ENCODE results near the gene TNFAIP8L1. TPM values are rescaled to one million over a fixed set of nuclear protein-coding genes. Genes with fewer than 3 reads are reported as not detected.

The TNFAIP8L1 gene
- total RNA-seq, 4 donors from 2014 or later, result 3.8 to 9.5 (median 7.8) TPM

DNA sequence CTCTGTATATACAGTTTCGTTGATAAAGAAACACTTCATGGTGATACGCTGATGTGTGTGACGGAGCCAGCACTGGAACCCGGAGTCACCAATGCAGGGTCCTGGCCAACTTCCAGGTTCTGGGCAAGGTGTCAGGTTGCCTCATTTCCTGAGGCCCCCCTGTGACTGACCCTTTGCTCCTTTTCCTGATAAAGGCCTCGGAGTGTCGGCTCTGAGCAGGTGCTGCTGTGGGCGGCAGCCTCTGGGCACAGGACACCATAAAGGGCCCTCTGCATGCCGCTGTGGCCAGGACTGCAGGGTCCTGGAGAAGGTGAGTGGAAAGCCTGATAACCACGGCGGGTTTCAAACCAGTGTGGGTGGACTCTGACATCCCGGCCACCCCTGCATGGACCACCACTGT, 48.1 kb downstream of the TNFAIP8L1 start:
- no peaks in the 10 kb centered on the region for H3K4me1 ChIP-seq
- intact Hi-C loops (cut with DNase I), result no loop called here
- WGBS, 2 donors, result 69 to 93% methylated on average over 8 of the region's 11 CpGs

DNA sequence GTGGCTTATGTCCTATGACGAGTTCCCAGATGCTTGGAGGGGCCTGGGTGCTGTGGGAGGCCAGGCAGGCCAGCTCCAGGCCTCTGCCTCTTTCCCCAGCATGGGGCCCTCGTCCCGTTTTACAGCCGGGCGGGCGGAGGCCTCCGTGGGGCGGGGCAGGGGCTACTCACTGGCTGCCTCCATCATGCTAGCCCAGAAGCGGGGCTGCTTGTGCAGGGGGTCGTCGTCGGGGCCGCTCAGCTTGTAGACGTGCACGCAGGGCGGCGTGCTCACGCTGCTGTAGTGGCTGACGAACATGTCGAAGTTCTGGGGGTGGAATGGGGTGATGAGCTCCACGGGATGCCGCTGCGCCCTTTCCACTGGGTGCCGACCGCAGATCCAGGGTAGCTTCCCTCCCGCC, 49.3 kb downstream of the TNFAIP8L1 start:
- 93 to 97% methylated on average over 13 to 23 of the region's 26 CpGs for WGBS, 2 donors
- H3K27me3 ChIP-seq, result no peaks in the 10 kb centered on the region
- no peak overlapping the region for H3K27ac ChIP-seq
- TF ChIP-seq, protein P1, sequence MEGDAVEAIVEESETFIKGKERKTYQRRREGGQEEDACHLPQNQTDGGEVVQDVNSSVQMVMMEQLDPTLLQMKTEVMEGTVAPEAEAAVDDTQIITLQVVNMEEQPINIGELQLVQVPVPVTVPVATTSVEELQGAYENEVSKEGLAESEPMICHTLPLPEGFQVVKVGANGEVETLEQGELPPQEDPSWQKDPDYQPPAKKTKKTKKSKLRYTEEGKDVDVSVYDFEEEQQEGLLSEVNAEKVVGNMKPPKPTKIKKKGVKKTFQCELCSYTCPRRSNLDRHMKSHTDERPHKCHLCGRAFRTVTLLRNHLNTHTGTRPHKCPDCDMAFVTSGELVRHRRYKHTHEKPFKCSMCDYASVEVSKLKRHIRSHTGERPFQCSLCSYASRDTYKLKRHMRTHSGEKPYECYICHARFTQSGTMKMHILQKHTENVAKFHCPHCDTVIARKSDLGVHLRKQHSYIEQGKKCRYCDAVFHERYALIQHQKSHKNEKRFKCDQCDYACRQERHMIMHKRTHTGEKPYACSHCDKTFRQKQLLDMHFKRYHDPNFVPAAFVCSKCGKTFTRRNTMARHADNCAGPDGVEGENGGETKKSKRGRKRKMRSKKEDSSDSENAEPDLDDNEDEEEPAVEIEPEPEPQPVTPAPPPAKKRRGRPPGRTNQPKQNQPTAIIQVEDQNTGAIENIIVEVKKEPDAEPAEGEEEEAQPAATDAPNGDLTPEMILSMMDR (IDR thresholded peaks at IDR 0.05), result no peak
- no peak for TF ChIP-seq POLR2A (IDR thresholded peaks at IDR 0.05)
- no peak overlapping the region for H3K4me3 ChIP-seq (replicated peaks in 1 of 3)
- intact Hi-C loops (cut with DNase I), result no loop called here
- no peak for DNase-seq
- no peaks in the 10 kb centered on the region for H3K4me1 ChIP-seq
- peaks cover 65 to 77% of the 10 kb centered on the region in 2 donors for H3K36me3 ChIP-seq
- no peaks in the 10 kb centered on the region for H3K9me3 ChIP-seq

More for the DNA sequence above, 48.1 kb downstream of the TNFAIP8L1 start:
- Histone ChIP-seq H3K36me3 (peaks cover 67 to 75% of the 10 kb centered on the region in 2 donors), H3K27ac (no peak overlapping the region), H3K9me3 (no peaks in the 10 kb centered on the region), H3K4me3 (replicated peaks in 1 of 3) (no peak overlapping the region), H3K27me3 (no peaks in the 10 kb centered on the region)
- no peak for DNase-seq
- TF ChIP-seq, protein P1 (IDR thresholded peaks at IDR 0.05), result no peak
- TF ChIP-seq POLR2A (IDR thresholded peaks at IDR 0.05), result no peak

DNA sequence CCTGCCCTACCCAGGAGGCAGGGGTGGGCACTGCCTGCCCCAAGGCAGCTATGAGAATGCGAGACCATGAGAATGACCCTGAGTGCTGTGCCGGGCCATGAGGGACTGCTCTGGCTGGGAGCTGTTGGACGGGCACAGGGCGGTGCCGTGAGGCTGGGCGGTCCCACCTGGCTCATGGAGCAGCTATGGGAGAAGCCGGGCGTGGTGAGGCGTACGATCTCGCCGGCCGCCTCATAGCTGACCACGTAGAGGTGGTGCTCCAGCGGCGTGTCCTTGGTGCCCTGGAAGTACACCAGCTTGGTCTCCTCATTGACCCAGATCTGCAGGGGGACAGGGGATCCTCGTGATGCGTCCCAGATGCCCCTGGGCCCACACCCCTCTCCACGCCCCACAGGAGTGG, 50.1 kb downstream of the TNFAIP8L1 start:
- no peaks in the 10 kb centered on the region for H3K4me1 ChIP-seq
- H3K4me3 ChIP-seq (replicated peaks in 1 of 3), result no peak overlapping the region
- no peak for DNase-seq
- no peak overlapping the region for H3K27ac ChIP-seq
- no peaks in the 10 kb centered on the region for H3K9me3 ChIP-seq
- no peak for TF ChIP-seq POLR2A (IDR thresholded peaks at IDR 0.05)
- TF ChIP-seq, protein P1 (IDR thresholded peaks at IDR 0.05), result no peak
- intact Hi-C loops (cut with DNase I), result no loop called here
- no peaks in the 10 kb centered on the region for H3K27me3 ChIP-seq
- H3K36me3 ChIP-seq, result peaks cover 65 to 77% of the 10 kb centered on the region in 2 donors
- WGBS, 2 donors, result 95 to 97% methylated on average over 13 to 18 of the region's 19 CpGs

DNA sequence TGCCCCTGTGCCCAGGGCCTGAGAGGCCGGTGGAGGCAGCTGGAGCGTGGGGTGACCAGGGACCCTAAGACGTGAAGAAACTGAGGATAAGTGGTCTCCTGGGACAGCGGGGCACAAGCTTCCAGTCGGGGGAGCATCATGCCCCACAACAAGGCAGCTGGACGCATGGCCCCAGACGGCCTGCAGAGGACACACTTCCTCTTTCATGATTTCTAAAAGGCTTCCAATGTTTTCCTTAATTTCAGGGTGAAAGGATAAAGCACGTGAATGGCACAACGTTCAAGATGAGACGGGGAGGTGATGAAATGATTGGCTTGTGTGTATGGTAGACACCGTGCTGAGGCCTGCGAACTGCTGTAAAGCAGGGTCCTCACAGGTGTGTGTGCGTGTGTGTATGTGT, 51.0 kb downstream of the TNFAIP8L1 start:
- intact Hi-C loops (cut with DNase I), result no loop called here
- Histone ChIP-seq H3K4me1 (no peaks in the 10 kb centered on the region), H3K27ac (no peak overlapping the region), H3K36me3 (peaks cover 72 to 75% of the 10 kb centered on the region in 2 donors), H3K27me3 (no peaks in the 10 kb centered on the region), H3K9me3 (no peaks in the 10 kb centered on the region), H3K4me3 (replicated peaks in 1 of 3) (no peak overlapping the region)
- WGBS, 2 donors, result 84 to 92% methylated on average over 12 to 13 of the region's 13 CpGs
- no peak for DNase-seq
- TF ChIP-seq POLR2A (IDR thresholded peaks at IDR 0.05), result no peak

DNA sequence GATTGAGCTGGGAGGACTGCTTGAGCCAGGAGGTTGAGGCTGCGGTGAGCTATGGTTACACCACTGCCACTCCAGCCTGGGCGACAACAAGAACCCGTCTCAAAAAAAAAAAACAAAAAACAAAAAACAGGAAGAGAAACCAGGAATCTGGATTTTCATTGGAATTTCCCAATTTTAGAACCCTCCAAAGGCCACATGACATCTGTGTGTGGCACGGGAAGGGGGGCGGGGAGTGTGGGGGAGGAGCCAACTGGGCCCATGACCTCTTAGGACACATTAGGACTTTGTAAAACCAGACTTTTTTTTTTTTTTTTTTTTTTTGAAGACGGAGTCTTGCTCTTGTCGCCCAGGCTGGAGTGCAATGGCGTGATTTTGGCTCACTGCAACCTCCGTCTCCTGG, 52.1 kb downstream of the TNFAIP8L1 start:
- Histone ChIP-seq H3K27ac (no peak overlapping the region), H3K27me3 (no peaks in the 10 kb centered on the region), H3K9me3 (no peaks in the 10 kb centered on the region), H3K36me3 (peaks cover 70 to 78% of the 10 kb centered on the region in 2 donors), H3K4me1 (no peaks in the 10 kb centered on the region), H3K4me3 (replicated peaks in 1 of 3) (no peak overlapping the region)
- no peak for DNase-seq
- intact Hi-C loops (cut with DNase I), result no loop called here
- WGBS, 2 donors, result 86 to 90% methylated on average over 9 of the region's 9 CpGs
- TF ChIP-seq POLR2A (IDR thresholded peaks at IDR 0.05), result no peak
- TF ChIP-seq, protein P1 (IDR thresholded peaks at IDR 0.05), result no peak

Data from thyroid gland (tissue), 4 donors.